Keratinocyte (primary cell): Measurements from ENCODE around the gene HORMAD2. TPM values are rescaled to one million over a fixed set of nuclear protein-coding genes. Genes with fewer than 3 reads are reported as not detected.
"Not testable (repeated sequence)": the region's sequence is repeated elsewhere in the genome, so short reads cannot be mapped to it uniquely, and the experiment has no call there.

Experiments used
- DNase-seq: peaks from one replicate; pipeline ENCODE4 v3.0.0-alpha.2; 2011; ENCODE audit warnings: low read depth, missing footprints, low spot score
- FAIRE-seq: peaks from 2 replicates; lab custom pipeline; 2011; peaks lifted over from hg19 to GRCh38; lab: Jason Lieb, UNC
- H2AFZ ChIP-seq: 2 replicates; pipeline ENCODE4 v1.6.0; 2012; ENCODE audit warnings: low read length, control low read depth, inconsistent platforms; ENCODE audit not compliant: control insufficient read depth
- H3K27ac ChIP-seq: 2 replicates; pipeline ENCODE4 v1.5.1; 2011; ENCODE audit warnings: low read length; ENCODE audit not compliant: control insufficient read depth, insufficient read depth
- H3K27me3 ChIP-seq: 3 replicates; pipeline ENCODE4 v1.6.0; 2011; ENCODE audit warnings: low read length; ENCODE audit not compliant: control insufficient read depth, insufficient read depth; ENCODE audit errors: extremely low read depth
- H3K36me3 ChIP-seq, 2 experiments: 2 replicates in 1 of 2; 3 replicates in 1 of 2; pipeline ENCODE4 v1.5.1; 2011; ENCODE audit warnings: low read length in 2 of 2, mild to moderate bottlenecking in 1 of 2; ENCODE audit not compliant: control insufficient read depth in 2 of 2, insufficient read depth in 2 of 2; ENCODE audit errors: extremely low read depth in 1 of 2
- H3K4me1 ChIP-seq: 3 replicates; pipeline ENCODE4 v1.5.1; 2011; ENCODE audit warnings: low read length; ENCODE audit not compliant: control insufficient read depth, insufficient read depth; ENCODE audit errors: extremely low read depth
- H3K4me2 ChIP-seq: 3 replicates; pipeline ENCODE4 v1.6.0; 2011; ENCODE audit warnings: low read depth, low read length; ENCODE audit not compliant: control insufficient read depth, insufficient read depth; ENCODE audit errors: extremely low read depth
- H3K4me3 ChIP-seq, 3 experiments: fragments of 200-600 bp in 1 of 3; sonication (generic) in 1 of 3; 2 replicates in 2 of 3; 3 replicates in 1 of 3; pipeline ENCODE4 v1.5.1; 2011 to 2016; ENCODE audit warnings: low read length in 3 of 3, mild to moderate bottlenecking in 3 of 3, control low read depth in 2 of 3, inconsistent platforms in 1 of 3, low read depth in 1 of 3, mixed read lengths in 1 of 3, mixed run types in 1 of 3, moderate library complexity in 1 of 3; ENCODE audit not compliant: control insufficient read depth in 2 of 3, insufficient read depth in 2 of 3; ENCODE audit errors: extremely low read depth in 1 of 3
- H3K79me2 ChIP-seq: 2 replicates; pipeline ENCODE4 v1.6.0; 2012; ENCODE audit warnings: low read length; ENCODE audit not compliant: control insufficient read depth, insufficient read depth
- H3K9ac ChIP-seq: 3 replicates; pipeline ENCODE4 v1.6.0; 2011; ENCODE audit warnings: low read length; ENCODE audit not compliant: control insufficient read depth, insufficient read depth; ENCODE audit errors: extremely low read depth
- H3K9me1 ChIP-seq: 3 replicates; pipeline ENCODE4 v1.6.0; 2011; ENCODE audit warnings: low read length; ENCODE audit not compliant: control insufficient read depth, insufficient read depth; ENCODE audit errors: extremely low read depth
- H3K9me3 ChIP-seq: 2 replicates; pipeline ENCODE4 v1.5.1; 2012; ENCODE audit warnings: low read depth, low read length; ENCODE audit not compliant: control insufficient read depth
- H4K20me1 ChIP-seq: 3 replicates; pipeline ENCODE4 v1.6.0; 2011; ENCODE audit warnings: low read length; ENCODE audit not compliant: control insufficient read depth, insufficient read depth; ENCODE audit errors: extremely low read depth
- EZH2 ChIP-seq: IDR thresholded peaks from one replicate; pipeline ENCODE4 v1.6.1; 2012; ENCODE audit warnings: inconsistent platforms, mild to moderate bottlenecking, low read length, moderate library complexity
- dilution Hi-C: fragments of 300-500 bp; cut with MboI; formaldehyde crosslinking; loops from one replicate; pipeline ENCODE4 v1.7.0; 2020; ENCODE audit warnings: low sequenced_read_pairs; ENCODE audit not compliant: extremely low pct_ligation_motif_present
- polyA plus RNA-seq, 5 experiments: library from polyadenylated mRNA; depleted of rRNA in 3 of 5; stranded (reverse) in 3 of 5; stranded (forward) in 1 of 5; unstranded in 1 of 5; fragments of >200 nt; gene quantifications; 1 replicate in 1 of 5; 2 replicates in 3 of 5; 3 replicates in 1 of 5; pipeline versions ENCODE4 v1.2.1 to v1.2.3, GENCODE V29; 2011 to 2012; ENCODE audit warnings: missing spikeins in 2 of 5, low read depth in 1 of 5, low replicate concordance in 1 of 5
- TF ChIP-seq, protein P1 (sequence below), 3 experiments: IDR thresholded peaks in 1 of 3; conservative IDR thresholded peaks in 1 of 3; optimal IDR thresholded peaks in 1 of 3; 2 replicates in 2 of 3; 3 replicates in 1 of 3; pipeline versions ENCODE3 to v1.5.1; 2011; ENCODE audit warnings: low read length in 3 of 3, mild to moderate bottlenecking in 3 of 3, moderate library complexity in 2 of 3, control low read depth in 1 of 3, inconsistent platforms in 1 of 3; ENCODE audit not compliant: insufficient read depth in 2 of 3; ENCODE audit errors: extremely low read depth in 1 of 3

Gene HORMAD2
- polyA plus RNA-seq, 1 donor (not counting 4 experiments of a cell fraction or from before 2014, with no cell fraction given): not detected

DNA sequence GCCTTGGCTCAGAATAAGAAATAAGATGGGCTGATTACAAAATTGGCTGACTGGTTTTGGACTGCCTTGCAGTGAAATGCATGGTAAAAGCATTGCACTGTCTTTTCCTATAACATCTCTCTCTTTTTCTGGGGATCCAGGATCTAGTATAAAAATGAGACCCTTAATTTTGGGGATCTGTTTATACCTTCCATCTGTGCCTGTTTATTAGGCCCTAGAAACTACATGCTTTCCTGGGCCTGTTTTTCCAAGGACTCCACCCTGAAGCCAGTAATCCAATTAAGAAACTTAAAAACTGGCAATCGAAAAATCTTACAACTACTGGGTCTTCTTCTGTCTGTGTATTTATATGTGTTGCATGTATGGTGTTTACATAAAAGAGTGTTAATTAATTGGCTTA is 14.5 kb downstream of the HORMAD2 start:
- Histone ChIP-seq H3K9me3 (no peaks in the 10 kb centered on the region), H3K27me3 (no peaks in the 10 kb centered on the region), H3K27ac (no peak overlapping the region), H4K20me1 (no peaks in the 10 kb centered on the region), H2AFZ (no peak overlapping the region), H3K9ac (no peak overlapping the region), H3K4me3 (no peak overlapping the region), H3K4me2 (no peak overlapping the region), H3K9me1 (no peaks in the 10 kb centered on the region), H3K79me2 (no peaks in the 10 kb centered on the region), H3K4me1 (no peaks in the 10 kb centered on the region), H3K36me3 (no peaks in the 10 kb centered on the region)
- FAIRE-seq: no peak
- DNase-seq: no peak
- TF ChIP-seq, protein P1, sequence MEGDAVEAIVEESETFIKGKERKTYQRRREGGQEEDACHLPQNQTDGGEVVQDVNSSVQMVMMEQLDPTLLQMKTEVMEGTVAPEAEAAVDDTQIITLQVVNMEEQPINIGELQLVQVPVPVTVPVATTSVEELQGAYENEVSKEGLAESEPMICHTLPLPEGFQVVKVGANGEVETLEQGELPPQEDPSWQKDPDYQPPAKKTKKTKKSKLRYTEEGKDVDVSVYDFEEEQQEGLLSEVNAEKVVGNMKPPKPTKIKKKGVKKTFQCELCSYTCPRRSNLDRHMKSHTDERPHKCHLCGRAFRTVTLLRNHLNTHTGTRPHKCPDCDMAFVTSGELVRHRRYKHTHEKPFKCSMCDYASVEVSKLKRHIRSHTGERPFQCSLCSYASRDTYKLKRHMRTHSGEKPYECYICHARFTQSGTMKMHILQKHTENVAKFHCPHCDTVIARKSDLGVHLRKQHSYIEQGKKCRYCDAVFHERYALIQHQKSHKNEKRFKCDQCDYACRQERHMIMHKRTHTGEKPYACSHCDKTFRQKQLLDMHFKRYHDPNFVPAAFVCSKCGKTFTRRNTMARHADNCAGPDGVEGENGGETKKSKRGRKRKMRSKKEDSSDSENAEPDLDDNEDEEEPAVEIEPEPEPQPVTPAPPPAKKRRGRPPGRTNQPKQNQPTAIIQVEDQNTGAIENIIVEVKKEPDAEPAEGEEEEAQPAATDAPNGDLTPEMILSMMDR (optimal IDR thresholded peaks at IDR 0.05 in 1 of 3, IDR thresholded peaks at IDR 0.05 in 1 of 3, conservative IDR thresholded peaks at IDR 0.05 in 1 of 3; ENCODE audit: extremely low read depth in 1 of 3, insufficient read depth in 2 of 3, low read length in 3 of 3): no peak
- no peak for TF ChIP-seq EZH2
- dilution Hi-C loops: no loop called here

DNA sequence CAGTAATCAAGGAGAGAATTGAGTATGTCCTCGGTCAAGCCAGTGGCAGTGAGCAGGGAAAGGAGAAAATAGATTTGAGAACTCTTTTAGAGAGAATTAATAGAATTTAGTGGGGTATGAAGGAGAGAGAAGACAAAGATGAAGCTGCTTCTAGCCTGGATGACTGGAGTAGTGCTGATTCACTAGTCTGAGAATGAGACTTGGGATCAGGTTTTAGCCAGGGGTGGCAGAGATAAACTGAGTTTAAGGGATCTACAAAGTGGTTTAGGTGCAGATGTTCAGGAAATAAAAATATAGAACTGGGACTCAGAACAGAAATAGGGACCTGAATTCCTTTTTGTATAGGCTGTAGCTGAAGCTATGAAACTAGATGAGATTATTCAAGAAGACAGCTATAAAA is 17.6 kb downstream of the HORMAD2 start:
- FAIRE-seq: no peak
- no peak overlapping the region for H3K9ac ChIP-seq
- no peak overlapping the region for H3K4me2 ChIP-seq
- H4K20me1 ChIP-seq: no peaks in the 10 kb centered on the region
- no peak for TF ChIP-seq EZH2
- TF ChIP-seq, protein P1 (optimal IDR thresholded peaks at IDR 0.05 in 1 of 3, IDR thresholded peaks at IDR 0.05 in 1 of 3, conservative IDR thresholded peaks at IDR 0.05 in 1 of 3; ENCODE audit: extremely low read depth in 1 of 3, insufficient read depth in 2 of 3, low read length in 3 of 3): no peak
- no peak overlapping the region for H3K27ac ChIP-seq
- H3K27me3 ChIP-seq: no peaks in the 10 kb centered on the region
- no peak for DNase-seq
- no peaks in the 10 kb centered on the region for H3K4me1 ChIP-seq
- H3K4me3 ChIP-seq: no peak overlapping the region
- no peaks in the 10 kb centered on the region for H3K36me3 ChIP-seq
- H2AFZ ChIP-seq: no peak overlapping the region
- no peaks in the 10 kb centered on the region for H3K79me2 ChIP-seq
- dilution Hi-C loops: no loop called here
- no peaks in the 10 kb centered on the region for H3K9me3 ChIP-seq
- no peaks in the 10 kb centered on the region for H3K9me1 ChIP-seq

- H3K9ac ChIP-seq, H3K9me3 ChIP-seq, H3K4me3 ChIP-seq, H3K27me3 ChIP-seq, H3K36me3 ChIP-seq, dilution Hi-C loops, DNase-seq, H3K4me2 ChIP-seq, H4K20me1 ChIP-seq, H3K79me2 ChIP-seq, H3K27ac ChIP-seq, FAIRE-seq, H2AFZ ChIP-seq, H3K4me1 ChIP-seq, H3K9me1 ChIP-seq: not testable (repeated sequence)
Observed at GRCh38 chr22:30100770-30101169, 20.5 kb downstream of the HORMAD2 start.
